Stomach (tissue), 9 donors: ENCODE data around the gene NMUR2. TPM values are rescaled to one million over a fixed set of nuclear protein-coding genes. Genes with fewer than 3 reads are reported as not detected.

Source experiments
- DNase-seq, 2 donors: peaks; one replicate each; pipeline versions ENCODE4 v3.0.0 to v3.0.0-alpha.2; 2013 to 2019
- H3K27ac ChIP-seq, 5 donors: fragments of 200-600 bp in 4 of 5; sonication (generic) in 4 of 5; one replicate each; pipeline ENCODE4 v1.5.1; 2013 to 2019; ENCODE audit warnings: mild to moderate bottlenecking in 1 of 5, moderate library complexity in 1 of 5
- H3K27me3 ChIP-seq, 3 donors: fragments of 200-600 bp; sonication (generic); one replicate each; pipeline ENCODE4 v1.5.1; 2017 to 2019; ENCODE audit warnings: mixed run types in 1 of 3
- H3K36me3 ChIP-seq, 4 donors: fragments of 200-600 bp; sonication (generic); 1 replicate in 3 of 4; 2 replicates in 1 of 4; pipeline ENCODE4 v1.5.1; 2016 to 2019
- H3K4me1 ChIP-seq, 4 donors: fragments of 200-600 bp; sonication (generic); one replicate each; pipeline ENCODE4 v1.5.1; 2016 to 2019
- H3K4me3 ChIP-seq, 4 donors: fragments of 200-600 bp; sonication (generic) in 3 of 4; one replicate each; pipeline ENCODE4 v1.5.1; 2016 to 2019; ENCODE audit warnings: mild to moderate bottlenecking in 1 of 4
- H3K9me3 ChIP-seq, 4 donors: fragments of 200-600 bp; sonication (generic); one replicate each; pipeline ENCODE4 v1.5.1; 2016 to 2019
- CTCF ChIP-seq, 7 experiments: fragments of 450-650 bp in 4 of 7; fragments of 200-600 bp in 3 of 7; sonication (generic) in 3 of 7; IDR thresholded peaks; one replicate each; pipeline ENCODE4 v1.5.1; 2016 to 2019; ENCODE audit warnings: antibody characterized with exemption in 7 of 7, control low read depth in 2 of 7, mild to moderate bottlenecking in 1 of 7
- EP300 ChIP-seq: sonication (generic); formaldehyde crosslinking; IDR thresholded peaks from one replicate; pipeline ENCODE4 v1.6.1; 2017; ENCODE audit warnings: antibody characterized with exemption
- POLR2A ChIP-seq, 4 donors: fragments of 450-650 bp; IDR thresholded peaks; one replicate each; pipeline ENCODE4 v1.6.1; 2016; ENCODE audit warnings: antibody characterized with exemption in 4 of 4, control low read depth in 2 of 4, mild to moderate bottlenecking in 1 of 4, moderate library complexity in 1 of 4
- POLR2AphosphoS5 ChIP-seq, 3 donors: sonication (generic); formaldehyde crosslinking; IDR thresholded peaks; one replicate each; pipeline ENCODE4 v1.6.1; 2016; ENCODE audit warnings: antibody characterized with exemption in 3 of 3
- WGBS, 5 donors: extraction: QIAGEN DNeasy Blood & Tissue Kit in 3 of 5; methylation state at CpG; one replicate each; pipeline versions ENCODE4 v1.1.5 to v1.1.7; 2013 to 2018; 5-methylcytosine and 5-hydroxymethylcytosine counted together
- intact Hi-C: fragments of 100-400 bp; cut with DNase I; formaldehyde crosslinking; loops from one replicate; pipeline ENCODE4 v1.15.1; 2023; ENCODE audit warnings: low total_unique reads
- polyA plus RNA-seq, 3 donors: library from polyadenylated mRNA; stranded (reverse); fragments of 200-250 nt; gene quantifications; one replicate each; pipeline ENCODE4 v1.2.3, GENCODE V29; 2013
- total RNA-seq, 5 donors: library from RNA; depleted of rRNA; stranded (reverse); fragments of >200 nt; gene quantifications; one replicate each; pipeline versions ENCODE4 v1.1.0 to v1.2.3, GENCODE V29; 2014 to 2016
- donor health status: healthy with polysubstance abuse.
- donor health status: Bipolar disorder and iron deficiency.
- donor health status: healthy.

Gene NMUR2
- total and polyA plus RNA-seq, 8 donors: 0.37 TPM; not detected in 7

DNA sequence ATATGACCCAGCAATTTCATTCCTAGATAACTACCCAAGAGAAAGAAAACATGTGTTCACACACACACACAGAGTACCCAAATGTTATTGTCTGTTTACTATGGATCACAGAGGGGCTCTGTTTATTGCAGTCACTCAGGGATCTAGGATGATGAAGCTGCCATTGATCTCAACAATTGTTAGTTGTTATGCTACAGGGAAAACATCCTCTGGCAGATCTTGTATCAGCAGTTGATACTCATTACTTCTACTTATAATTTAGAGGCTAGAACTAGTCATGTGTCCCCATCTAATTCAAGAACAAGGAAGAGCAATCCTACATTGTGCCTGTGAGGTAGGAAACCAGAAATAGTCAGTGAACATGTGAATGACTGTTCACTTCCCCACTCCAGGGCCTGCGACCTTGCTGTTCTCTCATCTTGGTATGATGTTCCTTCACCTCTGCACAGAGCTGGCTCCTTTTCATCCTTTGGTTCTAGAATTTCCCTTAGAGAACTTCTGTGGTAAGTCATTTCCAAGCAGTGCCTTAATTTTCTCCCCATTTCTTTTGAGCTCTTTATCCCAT, 30.3 kb downstream of the NMUR2 start:
- no peak overlapping the region for H3K27ac ChIP-seq
- intact Hi-C loops: no loop called here
- H3K27me3 ChIP-seq: no peaks in the 10 kb centered on the region
- DNase-seq: no peak
- no peak overlapping the region for H3K4me3 ChIP-seq
- 80 to 95% (median 92%) methylated on average over 1 of the region's 1 CpG for WGBS, 5 donors
- TF ChIP-seq POLR2A (IDR thresholded peaks at IDR 0.05) (no peak), POLR2AphosphoS5 (IDR thresholded peaks at IDR 0.05) (no peak), EP300 (no peak), CTCF (IDR thresholded peaks at IDR 0.05) (no peak)
- no peaks in the 10 kb centered on the region for H3K4me1 ChIP-seq
- H3K36me3 ChIP-seq: no peaks in the 10 kb centered on the region
- no peaks in the 10 kb centered on the region for H3K9me3 ChIP-seq

DNA sequence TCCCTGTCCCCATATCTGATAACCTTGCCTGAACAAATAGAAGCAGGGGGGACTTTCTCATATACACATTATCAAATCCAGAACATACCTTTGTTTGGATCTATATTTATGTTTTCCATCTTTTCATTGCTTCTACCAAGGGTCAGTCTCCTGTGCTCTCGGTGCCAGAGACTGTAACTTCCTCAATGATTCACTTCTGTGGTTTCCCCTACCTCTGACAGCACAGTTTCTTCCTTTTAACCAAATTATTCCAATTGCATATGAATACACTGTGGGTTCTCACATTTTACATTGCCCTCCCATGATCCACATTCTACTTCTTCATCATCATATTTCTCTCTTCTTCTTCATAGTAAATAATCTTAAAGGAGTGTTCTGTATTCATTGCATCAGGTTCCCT, 32.2 kb downstream of the NMUR2 start:
- intact Hi-C loops: no loop called here
- WGBS, 5 donors: 56 to 78% (median 66%) methylated on average over 1 of the region's 1 CpG
- H3K27ac ChIP-seq: no peak overlapping the region
- no peaks in the 10 kb centered on the region for H3K36me3 ChIP-seq
- H3K9me3 ChIP-seq: no peaks in the 10 kb centered on the region
- DNase-seq: no peak
- TF ChIP-seq POLR2A (IDR thresholded peaks at IDR 0.05) (no peak), POLR2AphosphoS5 (IDR thresholded peaks at IDR 0.05) (no peak), EP300 (no peak), CTCF (IDR thresholded peaks at IDR 0.05) (no peak)
- no peaks in the 10 kb centered on the region for H3K27me3 ChIP-seq
- H3K4me1 ChIP-seq: no peaks in the 10 kb centered on the region
- no peak overlapping the region for H3K4me3 ChIP-seq

DNA sequence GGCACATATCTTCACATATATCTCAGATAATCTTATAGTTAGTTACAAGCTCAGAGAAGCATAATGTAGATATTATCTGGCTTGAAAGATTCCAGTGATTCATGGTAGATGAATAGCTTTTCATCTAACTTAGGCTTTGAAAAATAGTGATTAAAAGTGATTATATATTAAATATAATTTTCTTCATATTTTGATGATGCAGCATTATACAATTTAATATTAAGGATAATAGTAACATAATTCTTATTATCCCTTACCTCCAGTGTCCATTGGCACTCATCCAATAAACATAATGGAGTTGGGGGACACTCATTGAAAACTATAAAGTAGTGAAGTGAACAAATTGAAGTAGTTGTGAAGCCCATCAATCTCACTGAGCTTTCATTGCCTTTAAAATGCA, 35.8 kb downstream of the NMUR2 start:
- H3K4me3 ChIP-seq: no peak overlapping the region
- H3K9me3 ChIP-seq: no peaks in the 10 kb centered on the region
- H3K4me1 ChIP-seq: no peaks in the 10 kb centered on the region
- DNase-seq: no peak
- no peaks in the 10 kb centered on the region for H3K36me3 ChIP-seq
- H3K27me3 ChIP-seq: no peaks in the 10 kb centered on the region
- no peak overlapping the region for H3K27ac ChIP-seq
- TF ChIP-seq CTCF (IDR thresholded peaks at IDR 0.05): no peak
- no peak for TF ChIP-seq EP300
- TF ChIP-seq POLR2AphosphoS5 (IDR thresholded peaks at IDR 0.05): no peak
- no peak for TF ChIP-seq POLR2A (IDR thresholded peaks at IDR 0.05)
- intact Hi-C loops: no loop called here

DNA sequence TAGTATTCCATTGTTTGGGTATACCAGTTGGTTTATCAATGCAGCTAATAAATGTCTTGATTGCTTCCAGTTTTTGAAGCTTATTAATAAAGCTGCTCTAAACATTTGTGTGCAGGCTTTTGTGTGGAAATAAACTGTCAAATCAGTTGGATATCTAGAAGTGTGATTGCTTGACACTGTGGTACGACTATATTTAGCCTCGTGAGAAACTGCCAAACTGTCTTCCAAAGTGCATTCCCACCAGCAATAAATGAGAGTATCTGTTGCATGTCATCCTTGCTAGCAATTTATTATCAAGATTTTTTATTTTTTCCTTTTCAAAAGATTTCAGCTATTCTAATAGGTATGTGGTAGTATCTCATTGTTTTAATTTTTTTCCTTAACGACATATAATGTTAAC, 37.5 kb downstream of the NMUR2 start:
- intact Hi-C loops: no loop called here
- H3K27ac ChIP-seq: no peak overlapping the region
- H3K4me1 ChIP-seq: no peaks in the 10 kb centered on the region
- no peak for TF ChIP-seq POLR2A (IDR thresholded peaks at IDR 0.05)
- TF ChIP-seq CTCF (IDR thresholded peaks at IDR 0.05): no peak
- TF ChIP-seq POLR2AphosphoS5 (IDR thresholded peaks at IDR 0.05): no peak
- TF ChIP-seq EP300: no peak
- DNase-seq: no peak
- WGBS, 5 donors: 70 to 78% (median 75%) methylated on average over 3 of the region's 3 CpGs
- H3K4me3 ChIP-seq: no peak overlapping the region
- no peaks in the 10 kb centered on the region for H3K9me3 ChIP-seq
- H3K36me3 ChIP-seq: no peaks in the 10 kb centered on the region
- no peaks in the 10 kb centered on the region for H3K27me3 ChIP-seq
